Panc1 (cell line): ENCODE measurements around the gene CTDP1.

Source experiments
- POLR2AphosphoS5 ChIP-seq: IDR thresholded peaks from 2 replicates; pipeline ENCODE4 v1.6.1; 2012; ENCODE audit warnings: mild to moderate bottlenecking, low read depth, low read length, moderate library complexity
- TF ChIP-seq, protein P1 (sequence below): fragments of 450-650 bp; IDR thresholded peaks from 2 replicates; pipeline ENCODE4 v1.5.1; 2017; ENCODE audit warnings: mild to moderate bottlenecking

DNA sequence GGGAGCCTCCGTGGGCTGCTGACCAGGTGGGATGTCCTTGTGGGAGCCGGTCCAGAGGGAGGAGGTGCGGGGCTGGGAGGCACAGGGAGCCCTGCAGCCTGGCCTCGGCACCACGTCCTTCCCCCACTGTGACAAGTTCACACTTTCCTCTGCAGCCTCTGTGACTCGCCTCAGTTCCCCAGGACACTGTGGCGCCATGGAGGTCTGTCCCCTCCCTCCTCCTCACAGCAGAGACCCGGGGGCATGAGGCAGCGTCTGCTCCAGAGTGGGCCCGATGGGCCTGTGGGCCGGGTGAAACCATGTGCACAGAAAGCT is 90.9 kb downstream of the CTDP1 start:
- no peak for TF ChIP-seq POLR2AphosphoS5
- TF ChIP-seq, protein P1, sequence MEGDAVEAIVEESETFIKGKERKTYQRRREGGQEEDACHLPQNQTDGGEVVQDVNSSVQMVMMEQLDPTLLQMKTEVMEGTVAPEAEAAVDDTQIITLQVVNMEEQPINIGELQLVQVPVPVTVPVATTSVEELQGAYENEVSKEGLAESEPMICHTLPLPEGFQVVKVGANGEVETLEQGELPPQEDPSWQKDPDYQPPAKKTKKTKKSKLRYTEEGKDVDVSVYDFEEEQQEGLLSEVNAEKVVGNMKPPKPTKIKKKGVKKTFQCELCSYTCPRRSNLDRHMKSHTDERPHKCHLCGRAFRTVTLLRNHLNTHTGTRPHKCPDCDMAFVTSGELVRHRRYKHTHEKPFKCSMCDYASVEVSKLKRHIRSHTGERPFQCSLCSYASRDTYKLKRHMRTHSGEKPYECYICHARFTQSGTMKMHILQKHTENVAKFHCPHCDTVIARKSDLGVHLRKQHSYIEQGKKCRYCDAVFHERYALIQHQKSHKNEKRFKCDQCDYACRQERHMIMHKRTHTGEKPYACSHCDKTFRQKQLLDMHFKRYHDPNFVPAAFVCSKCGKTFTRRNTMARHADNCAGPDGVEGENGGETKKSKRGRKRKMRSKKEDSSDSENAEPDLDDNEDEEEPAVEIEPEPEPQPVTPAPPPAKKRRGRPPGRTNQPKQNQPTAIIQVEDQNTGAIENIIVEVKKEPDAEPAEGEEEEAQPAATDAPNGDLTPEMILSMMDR: no peak
